Dermis lymphatic vessel endothelial cell (primary cell): ENCODE measurements around the gene NMUR2. TPM values are rescaled to one million over a fixed set of nuclear protein-coding genes. Genes with fewer than 3 reads are reported as not detected.

Source experiments
- total RNA-seq: library from RNA; depleted of rRNA; stranded (reverse); fragments of >200 nt; gene quantifications from 2 replicates; pipeline ENCODE4 v1.2.1, GENCODE V29; 2014

NMUR2 gene
- total RNA-seq, result not detected in 2 replicates

GRCh38 chr5:152405145-152405544 is at the start of gene NMUR2:
Gene NMUR2, minus strand, starts transcription at chr5:152405279. Its CDS starts 166 bp downstream, at chr5:152405113.

